T-cell (primary cell): ENCODE data around the gene ITGA2. TPM values are rescaled to one million over a fixed set of nuclear protein-coding genes. Genes with fewer than 3 reads are reported as not detected.
A peak's percentile ranks its signal among the peaks of the same experiment; 100 is the strongest.

Source experiments
- ATAC-seq, 4 experiments: fragments of 200-7000 bp in 3 of 4; fragments of 150-1000 bp in 1 of 4; cut with Tn5 transposase; replicated peaks in 1 of 4; 1 replicate in 3 of 4; 2 replicates in 1 of 4; pipeline ENCODE4 v1.10.0; 2021; ENCODE audit warnings: moderate library complexity in 3 of 4, mild to moderate bottlenecking in 2 of 4, moderate number of reproducible peaks in 1 of 4
- CTCF ChIA-PET, 2 donors: fragments of 300-600 bp; sonication (Branson Sonifier 250); formaldehyde crosslinking; loops; one replicate each; lab custom pipeline; 2022; ENCODE audit warnings: antibody characterized with exemption in 2 of 2; lab: Charles Lee
- POLR2A ChIA-PET, 2 donors: fragments of 300-600 bp; sonication (Branson Sonifier 250); formaldehyde crosslinking; loops; one replicate each; lab custom pipeline; 2022; ENCODE audit warnings: antibody characterized with exemption in 2 of 2; lab: Charles Lee
- DNase-seq, 35 experiments: peaks; one replicate each; pipeline versions ENCODE4 v3.0.0 to v3.0.0-alpha.2; 2013 to 2023
- H3K27ac ChIP-seq: one replicate; pipeline ENCODE4 v1.5.1; 2013; ENCODE audit warnings: low read length
- H3K27me3 ChIP-seq, 2 experiments: replicated peaks in 1 of 2; 1 replicate in 1 of 2; 2 replicates in 1 of 2; pipeline versions ENCODE4 v1.6.1 to v1.7.0; 2013; ENCODE audit warnings: low read length in 1 of 2, mixed read lengths in 1 of 2; ENCODE audit not compliant: control insufficient read depth in 2 of 2, insufficient read depth in 2 of 2; ENCODE audit errors: extremely low read depth in 1 of 2
- H3K36me3 ChIP-seq, 2 donors: 1 replicate in 1 of 2; 2 replicates in 1 of 2; pipeline versions ENCODE4 v1.6.1 to v1.7.0; 2013; ENCODE audit warnings: low read length in 1 of 2; ENCODE audit not compliant: control insufficient read depth in 2 of 2, insufficient read depth in 1 of 2; ENCODE audit errors: extremely low read depth in 1 of 2
- H3K4me1 ChIP-seq, 2 experiments: 1 replicate in 1 of 2; 2 replicates in 1 of 2; pipeline versions ENCODE4 v1.6.1 to v1.7.0; 2013; ENCODE audit warnings: low read length in 2 of 2, mixed read lengths in 1 of 2; ENCODE audit not compliant: insufficient read depth in 2 of 2, control insufficient read depth in 1 of 2; ENCODE audit errors: extremely low read depth in 1 of 2
- H3K4me3 ChIP-seq, 2 donors: 1 replicate in 1 of 2; 2 replicates in 1 of 2; pipeline versions ENCODE4 v1.5.1 to v1.7.0; 2013; ENCODE audit warnings: mild to moderate bottlenecking in 2 of 2, low read length in 1 of 2, moderate library complexity in 1 of 2; ENCODE audit not compliant: control insufficient read depth in 1 of 2; ENCODE audit errors: extremely low read depth in 1 of 2
- H3K9me3 ChIP-seq: 2 replicates; pipeline ENCODE4 v1.7.0; 2013
- H3K27ac Mint-ChIP-seq, 2 donors: one replicate each; pipeline ENCODE4 v1.8.0; 2020 to 2021; ENCODE audit warnings: mild to moderate bottlenecking in 2 of 2, mixed read lengths in 2 of 2
- H3K27me3 Mint-ChIP-seq, 2 donors: one replicate each; pipeline ENCODE4 v1.8.0; 2021 to 2022; ENCODE audit warnings: mixed read lengths in 2 of 2
- H3K36me3 Mint-ChIP-seq: one replicate; pipeline ENCODE4 v1.8.0; 2021; ENCODE audit warnings: mixed read lengths
- H3K4me1 Mint-ChIP-seq, 3 donors: one replicate each; pipeline ENCODE4 v1.8.0; 2020 to 2022; ENCODE audit warnings: mixed read lengths in 3 of 3, mild to moderate bottlenecking in 1 of 3
- H3K4me3 Mint-ChIP-seq, 3 donors: one replicate each; pipeline ENCODE4 v1.8.0; 2020 to 2022; ENCODE audit warnings: mild to moderate bottlenecking in 3 of 3, mixed read lengths in 3 of 3, moderate library complexity in 3 of 3
- H3K9me3 Mint-ChIP-seq, 3 donors: one replicate each; pipeline ENCODE4 v1.8.0; 2020 to 2022; ENCODE audit warnings: mixed read lengths in 3 of 3
- WGBS: methylation state at CpG from one replicate; pipeline ENCODE4 v1.1.5; 2013; ENCODE audit warnings: missing lambda C conversion rate; ENCODE audit not compliant: insufficient coverage; 5-methylcytosine and 5-hydroxymethylcytosine counted together
- total RNA-seq, 35 experiments: library from RNA in 6 of 35; stranded (reverse) in 6 of 35; fragments of 120-200 nt in 1 of 35; gene quantifications; one replicate each; pipeline versions ENCODE4 v1.2.1 to v1.2.4 and lab custom pipeline; 2013 to 2026

ITGA2 gene
- total RNA-seq, 5 donors from 2014 or later (not counting 1 experiment from before 2014, with no cell fraction given), result 0.16 to 1.5 (median 0.51) TPM

- DNase-seq, result no peak
- Mint-ChIP-seq H3K9me3 (peaks cover 0 to 4% (median 0%) of the 10 kb centered on the region in 3 donors), H3K36me3 (no peaks in the 10 kb centered on the region), H3K27me3 (no peaks in the 10 kb centered on the region), H3K4me3 (no peak overlapping the region), H3K4me1 (peaks cover 24 to 39% (median 28%) of the 10 kb centered on the region in 3 donors), H3K27ac (no peak overlapping the region)
- peak in 1 of 4 experiments; percentile 23 for ATAC-seq
- POLR2A ChIA-PET, result no interaction called here
- no peaks in the 10 kb centered on the region for H3K27me3 ChIP-seq
- no peak overlapping the region for H3K4me3 ChIP-seq
- H3K4me1 ChIP-seq, result peaks cover 0 to 3% of the 10 kb centered on the region in 2 experiments
- H3K27ac ChIP-seq, result no peak overlapping the region
- WGBS, result no CpG with 5 or more reads among the region's 1 CpG
- CTCF ChIA-PET, result interaction anchor here in 1 of 2 donors (1.1 kb wide), 1 partner anchor 23 kb away, joined by 4 read pairs; no protein-coding TSS in a partner anchor
- no peaks in the 10 kb centered on the region for H3K9me3 ChIP-seq
- no peaks in the 10 kb centered on the region for H3K36me3 ChIP-seq
Measured at GRCh38 chr5:53008751-53009150, 19.6 kb downstream of the ITGA2 start.

- Histone ChIP-seq H3K27me3 (no peaks in the 10 kb centered on the region), H3K9me3 (no peaks in the 10 kb centered on the region), H3K27ac (no peak overlapping the region), H3K4me1 (peaks cover 0 to 3% of the 10 kb centered on the region in 2 experiments), H3K4me3 (no peak overlapping the region), H3K36me3 (no peaks in the 10 kb centered on the region)
- H3K4me3 Mint-ChIP-seq, result no peak overlapping the region
- ATAC-seq (no peak), DNase-seq (no peak)
- ChIA-PET POLR2A (no interaction called here), CTCF (interaction anchor here in 1 of 2 donors (1.1 kb wide), 1 partner anchor 22 kb away, joined by 4 read pairs; no protein-coding TSS in a partner anchor)
- WGBS, result no CpG with 5 or more reads among the region's 1 CpG
- H3K27ac Mint-ChIP-seq, result no peak overlapping the region
- no peaks in the 10 kb centered on the region for H3K36me3 Mint-ChIP-seq
- H3K27me3 Mint-ChIP-seq, result no peaks in the 10 kb centered on the region
- peaks cover 14 to 33% (median 23%) of the 10 kb centered on the region in 3 donors for H3K4me1 Mint-ChIP-seq
- peaks cover 0 to 4% (median 0%) of the 10 kb centered on the region in 3 donors for H3K9me3 Mint-ChIP-seq
Measured at GRCh38 chr5:53009816-53010215, 20.7 kb downstream of the ITGA2 start.

GRCh38 chr5:53010814-53011213 lies 21.7 kb downstream of the ITGA2 start:
- POLR2A ChIA-PET, result no interaction called here
- ATAC-seq (no peak), DNase-seq (no peak)
- Histone ChIP-seq H3K27me3 (no peaks in the 10 kb centered on the region), H3K27ac (no peak overlapping the region), H3K9me3 (no peaks in the 10 kb centered on the region), H3K36me3 (no peaks in the 10 kb centered on the region), H3K4me3 (no peak overlapping the region), H3K4me1 (no peaks in the 10 kb centered on the region)
- H3K4me1 Mint-ChIP-seq, result peaks cover 8 to 27% (median 16%) of the 10 kb centered on the region in 3 donors
- no peak overlapping the region for H3K27ac Mint-ChIP-seq
- H3K27me3 Mint-ChIP-seq, result peaks cover 0 to 1% of the 10 kb centered on the region in 2 donors
- CTCF ChIA-PET, result no interaction called here
- WGBS, result no CpG with 5 or more reads among the region's 1 CpG
- H3K9me3 Mint-ChIP-seq, result peaks cover 0 to 4% (median 0%) of the 10 kb centered on the region in 3 donors
- no peak overlapping the region for H3K4me3 Mint-ChIP-seq
- H3K36me3 Mint-ChIP-seq, result no peaks in the 10 kb centered on the region

GRCh38 chr5:53011233-53011632 lies 22.1 kb downstream of the ITGA2 start:
- H3K9me3 Mint-ChIP-seq, result peaks cover 0 to 4% (median 0%) of the 10 kb centered on the region in 3 donors
- ChIA-PET POLR2A (no interaction called here), CTCF (no interaction called here)
- H3K36me3 ChIP-seq, result no peaks in the 10 kb centered on the region
- no peaks in the 10 kb centered on the region for H3K27me3 ChIP-seq
- peaks cover 0 to 3% of the 10 kb centered on the region in 2 donors for H3K27me3 Mint-ChIP-seq
- no peaks in the 10 kb centered on the region for H3K4me1 ChIP-seq
- no peak overlapping the region for H3K27ac Mint-ChIP-seq
- no peaks in the 10 kb centered on the region for H3K36me3 Mint-ChIP-seq
- no peak overlapping the region for H3K4me3 Mint-ChIP-seq
- no peak overlapping the region for H3K27ac ChIP-seq
- WGBS, result 100% methylated on average over 1 of the region's 1 CpG
- H3K4me1 Mint-ChIP-seq, result peaks cover 8 to 27% (median 16%) of the 10 kb centered on the region in 3 donors
- no peak overlapping the region for H3K4me3 ChIP-seq
- no peaks in the 10 kb centered on the region for H3K9me3 ChIP-seq
- no peak for DNase-seq
- ATAC-seq, result no peak

GRCh38 chr5:53013857-53014256 lies 24.7 kb downstream of the ITGA2 start:
- no peaks in the 10 kb centered on the region for H3K4me1 ChIP-seq
- no peak overlapping the region for H3K27ac ChIP-seq
- H3K27ac Mint-ChIP-seq, result no peak overlapping the region
- H3K9me3 Mint-ChIP-seq, result peaks cover 0 to 4% (median 0%) of the 10 kb centered on the region in 3 donors
- ChIA-PET POLR2A (no interaction called here), CTCF (no interaction called here)
- H3K4me1 Mint-ChIP-seq, result peaks cover 0 to 2% (median 0%) of the 10 kb centered on the region in 3 donors
- no peaks in the 10 kb centered on the region for H3K36me3 ChIP-seq
- peaks cover 0 to 6% of the 10 kb centered on the region in 2 experiments for H3K27me3 ChIP-seq
- H3K27me3 Mint-ChIP-seq, result peaks cover 3 to 5% of the 10 kb centered on the region in 2 donors
- DNase-seq (no peak), ATAC-seq (no peak)
- WGBS, result 67% methylated on average over 1 of the region's 2 CpGs
- H3K9me3 ChIP-seq, result no peaks in the 10 kb centered on the region
- H3K4me3 Mint-ChIP-seq, result no peak overlapping the region
- no peak overlapping the region for H3K4me3 ChIP-seq
- H3K36me3 Mint-ChIP-seq, result no peaks in the 10 kb centered on the region

GRCh38 chr5:53017383-53017782 lies 28.2 kb downstream of the ITGA2 start:
- Histone ChIP-seq H3K27me3 (peaks cover 0 to 6% of the 10 kb centered on the region in 2 experiments), H3K27ac (no peak overlapping the region), H3K4me3 (no peak overlapping the region), H3K9me3 (no peaks in the 10 kb centered on the region), H3K4me1 (no peaks in the 10 kb centered on the region), H3K36me3 (no peaks in the 10 kb centered on the region)
- H3K4me3 Mint-ChIP-seq, result no peak overlapping the region
- ChIA-PET POLR2A (no interaction called here), CTCF (no interaction called here)
- H3K9me3 Mint-ChIP-seq, result peaks cover 0 to 4% (median 0%) of the 10 kb centered on the region in 3 donors
- no peaks in the 10 kb centered on the region for H3K36me3 Mint-ChIP-seq
- H3K4me1 Mint-ChIP-seq, result peaks cover 0 to 2% (median 0%) of the 10 kb centered on the region in 3 donors
- DNase-seq (no peak), ATAC-seq (no peak)
- peaks cover 3 to 5% of the 10 kb centered on the region in 2 donors for H3K27me3 Mint-ChIP-seq
- 95% methylated on average over 4 of the region's 5 CpGs for WGBS
- no peak overlapping the region for H3K27ac Mint-ChIP-seq
